Caco-2 (cell line): ENCODE results near the gene TDRD9. TPM values are rescaled to one million over a fixed set of nuclear protein-coding genes. Genes with fewer than 3 reads are reported as not detected.

Experiments
- BruUV-seq: library from RNA; stranded (reverse); fragments of 400-500 nt; replicated peaks from 2 replicates; lab custom pipeline; 2021; lab: Mats Ljungman, UMichigan
- CTCF ChIA-PET: fragments of 300-600 bp; sonication (Branson Sonifier 250); formaldehyde crosslinking; loops from one replicate; lab custom pipeline; 2022; ENCODE audit warnings: antibody characterized with exemption; lab: Charles Lee
- POLR2A ChIA-PET: fragments of 300-600 bp; sonication (Branson Sonifier 250); formaldehyde crosslinking; loops from one replicate; lab custom pipeline; 2022; ENCODE audit warnings: antibody characterized with exemption; lab: Charles Lee
- DNase-seq, 2 experiments: peaks; one replicate each; pipeline versions ENCODE4 v3.0.0 to v3.0.0-alpha.2; 2020 to 2022
- H3K27me3 ChIP-seq: replicated peaks from 2 replicates; pipeline ENCODE4 v1.6.0; 2011; ENCODE audit warnings: low read length; ENCODE audit not compliant: control insufficient read depth, insufficient read depth
- H3K36me3 ChIP-seq: 2 replicates; pipeline ENCODE4 v1.5.1; 2011; ENCODE audit warnings: low read length; ENCODE audit not compliant: control insufficient read depth, insufficient read depth
- H3K4me1 ChIP-seq: fragments of 250-450 bp; sonication (Bioruptor Pico); 2 replicates; pipeline ENCODE4 v1.5.1; 2020; ENCODE audit warnings: mild to moderate bottlenecking
- H3K4me3 ChIP-seq: 2 replicates; pipeline ENCODE4 v1.5.1; 2011; ENCODE audit warnings: low read depth, mild to moderate bottlenecking, control low read depth, low read length
- H3K9me3 ChIP-seq: fragments of 250-450 bp; sonication (Bioruptor Pico); 2 replicates; pipeline ENCODE4 v1.5.1; 2020; ENCODE audit warnings: mild to moderate bottlenecking, moderate library complexity
- H3K27ac Mint-ChIP-seq: one replicate; pipeline ENCODE4 v1.8.0; 2022; ENCODE audit warnings: mixed read lengths; ENCODE audit not compliant: unreplicated experiment
- H3K27me3 Mint-ChIP-seq: one replicate; pipeline ENCODE4 v1.8.0; 2022; ENCODE audit warnings: mixed read lengths; ENCODE audit not compliant: insufficient read depth, unreplicated experiment
- H3K36me3 Mint-ChIP-seq: one replicate; pipeline ENCODE4 v1.8.0; 2022; ENCODE audit warnings: mild to moderate bottlenecking, mixed read lengths; ENCODE audit not compliant: insufficient read depth, unreplicated experiment
- H3K4me1 Mint-ChIP-seq: one replicate; pipeline ENCODE4 v1.8.0; 2022; ENCODE audit warnings: low read depth, mixed read lengths; ENCODE audit not compliant: unreplicated experiment
- H3K4me3 Mint-ChIP-seq: one replicate; pipeline ENCODE4 v1.8.0; 2022; ENCODE audit warnings: mild to moderate bottlenecking, moderate library complexity, mixed read lengths; ENCODE audit not compliant: unreplicated experiment
- H3K9me3 Mint-ChIP-seq: one replicate; pipeline ENCODE4 v1.8.0; 2022; ENCODE audit warnings: mixed read lengths; ENCODE audit not compliant: unreplicated experiment
- CTCF ChIP-seq, 2 experiments: fragments of 200-600 bp in 1 of 2; IDR thresholded peaks; 1 replicate in 1 of 2; 2 replicates in 1 of 2; pipeline versions ENCODE4 v1.5.1 to v1.8.0; 2011 to 2022; ENCODE audit warnings: antibody characterized with exemption in 1 of 2, control low read depth in 1 of 2, inconsistent platforms in 1 of 2, low read depth in 1 of 2, low read length in 1 of 2, mild to moderate bottlenecking in 1 of 2, moderate library complexity in 1 of 2; ENCODE audit not compliant: insufficient read depth in 1 of 2, severe bottlenecking in 1 of 2, unreplicated experiment in 1 of 2
- intact Hi-C: fragments of 100-400 bp; cut with micrococcal nuclease; formaldehyde crosslinking; loops from one replicate; pipeline ENCODE4 v1.10.0; 2022; ENCODE audit not compliant: unreplicated experiment
- total RNA-seq: library from RNA; stranded (reverse); gene quantifications from 2 replicates; pipeline ENCODE4 v1.2.3, GENCODE V29; 2022

Gene TDRD9
- total RNA-seq, 1 experiment from 2014 or later = not detected

DNA sequence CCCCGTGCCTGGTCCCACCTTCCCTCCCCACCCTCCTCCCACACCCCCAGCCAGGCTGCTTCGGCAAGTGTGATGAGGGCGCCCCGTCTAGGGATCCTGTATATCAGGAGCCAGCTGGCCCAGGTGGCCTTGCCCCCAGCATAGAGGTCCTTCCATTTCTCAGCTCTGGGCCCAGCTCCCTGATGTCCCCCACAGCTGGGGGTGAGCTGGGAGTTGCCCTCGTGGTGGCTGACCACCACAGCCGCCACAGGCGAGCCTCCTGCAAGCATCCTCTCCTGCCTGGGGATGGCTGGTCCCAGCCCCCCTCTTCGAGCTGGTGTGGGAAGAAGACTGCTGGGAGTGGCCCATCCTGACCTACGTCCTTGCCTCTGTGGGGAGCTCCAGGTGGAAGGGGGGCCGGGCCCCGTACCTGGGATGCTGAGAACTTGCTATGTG, 164.7 kb downstream of the TDRD9 start:
- Mint-ChIP-seq H3K4me3 (no peak overlapping the region), H3K27me3 (peaks cover 3% of the 10 kb centered on the region), H3K27ac (no peak overlapping the region), H3K36me3 (peaks cover 6% of the 10 kb centered on the region), H3K4me1 (no peaks in the 10 kb centered on the region), H3K9me3 (no peaks in the 10 kb centered on the region)
- POLR2A ChIA-PET = no interaction called here
- CTCF ChIA-PET = interaction anchor here (0.6 to 1.4 kb wide), 2 partner anchors 15 to 1284 kb away, joined by 5 to 6 read pairs; no protein-coding TSS in a partner anchor
- no peaks in the 10 kb centered on the region for H3K9me3 ChIP-seq
- no peak for DNase-seq
- no peaks in the 10 kb centered on the region for H3K4me1 ChIP-seq
- no peak overlapping the region for H3K4me3 ChIP-seq
- no peaks in the 10 kb centered on the region for H3K36me3 ChIP-seq
- no peaks in the 10 kb centered on the region for H3K27me3 ChIP-seq
- no TSS peak for BruUV-seq
- TF ChIP-seq CTCF (IDR thresholded peaks at IDR 0.05; ENCODE audit: insufficient read depth in 1 of 2, low read depth in 1 of 2, low read length in 1 of 2, severe bottlenecking in 1 of 2, unreplicated experiment in 1 of 2) = no peak
- intact Hi-C loops = no loop called here

DNA sequence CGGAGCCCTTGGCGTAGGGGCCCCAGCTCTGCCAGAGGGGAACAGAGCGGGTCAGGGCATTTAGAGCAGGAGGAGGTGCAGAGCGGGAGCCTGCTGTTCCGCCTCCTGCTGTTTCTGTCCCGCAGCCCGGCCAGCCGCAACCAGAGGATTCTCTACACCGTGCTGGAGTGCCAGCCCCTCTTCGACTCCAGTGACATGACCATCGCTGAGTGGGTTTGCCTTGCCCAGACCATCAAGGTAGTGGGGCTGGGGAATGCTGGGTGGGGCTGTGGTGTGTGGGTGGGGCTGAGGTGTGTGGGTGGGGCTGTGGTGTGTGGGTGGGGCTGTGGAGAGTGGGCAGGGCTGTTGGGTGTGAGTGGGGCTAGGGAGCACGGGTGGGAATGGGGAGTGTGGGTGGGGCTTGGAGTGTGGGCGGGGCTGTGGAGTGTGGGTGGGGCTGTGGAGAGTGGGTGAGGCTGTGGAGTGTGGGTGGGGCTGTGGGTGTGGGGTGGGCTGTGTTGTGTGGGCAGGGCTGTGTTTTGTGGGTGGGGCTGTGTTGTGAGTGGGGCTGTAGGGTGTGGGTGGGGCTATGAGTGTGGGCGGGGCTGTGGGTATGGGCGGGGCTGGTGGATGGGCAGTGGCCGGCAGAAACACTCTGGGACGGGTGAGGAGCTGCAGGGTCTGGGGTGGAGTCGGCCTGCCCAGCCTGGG, 165.3 kb downstream of the TDRD9 start:
- Mint-ChIP-seq H3K27me3 (peaks cover 3% of the 10 kb centered on the region), H3K36me3 (peaks cover 6% of the 10 kb centered on the region), H3K4me3 (no peak overlapping the region), H3K9me3 (no peaks in the 10 kb centered on the region), H3K27ac (no peak overlapping the region), H3K4me1 (no peaks in the 10 kb centered on the region)
- no peak overlapping the region for H3K4me3 ChIP-seq
- intact Hi-C loops = loop anchor here (1.0 kb wide), 1 partner anchor 38 kb away; no protein-coding TSS in a partner anchor
- no peaks in the 10 kb centered on the region for H3K36me3 ChIP-seq
- H3K9me3 ChIP-seq = no peaks in the 10 kb centered on the region
- no peak for DNase-seq
- BruUV-seq = no TSS peak
- H3K27me3 ChIP-seq = no peaks in the 10 kb centered on the region
- TF ChIP-seq CTCF (IDR thresholded peaks at IDR 0.05; ENCODE audit: insufficient read depth in 1 of 2, low read depth in 1 of 2, low read length in 1 of 2, severe bottlenecking in 1 of 2, unreplicated experiment in 1 of 2) = no peak
- ChIA-PET POLR2A (no interaction called here), CTCF (interaction anchor here (0.6 to 1.4 kb wide), 4 partner anchors 9 to 1284 kb away, joined by 3 to 6 read pairs (median 4); no protein-coding TSS in a partner anchor)
- no peaks in the 10 kb centered on the region for H3K4me1 ChIP-seq

DNA sequence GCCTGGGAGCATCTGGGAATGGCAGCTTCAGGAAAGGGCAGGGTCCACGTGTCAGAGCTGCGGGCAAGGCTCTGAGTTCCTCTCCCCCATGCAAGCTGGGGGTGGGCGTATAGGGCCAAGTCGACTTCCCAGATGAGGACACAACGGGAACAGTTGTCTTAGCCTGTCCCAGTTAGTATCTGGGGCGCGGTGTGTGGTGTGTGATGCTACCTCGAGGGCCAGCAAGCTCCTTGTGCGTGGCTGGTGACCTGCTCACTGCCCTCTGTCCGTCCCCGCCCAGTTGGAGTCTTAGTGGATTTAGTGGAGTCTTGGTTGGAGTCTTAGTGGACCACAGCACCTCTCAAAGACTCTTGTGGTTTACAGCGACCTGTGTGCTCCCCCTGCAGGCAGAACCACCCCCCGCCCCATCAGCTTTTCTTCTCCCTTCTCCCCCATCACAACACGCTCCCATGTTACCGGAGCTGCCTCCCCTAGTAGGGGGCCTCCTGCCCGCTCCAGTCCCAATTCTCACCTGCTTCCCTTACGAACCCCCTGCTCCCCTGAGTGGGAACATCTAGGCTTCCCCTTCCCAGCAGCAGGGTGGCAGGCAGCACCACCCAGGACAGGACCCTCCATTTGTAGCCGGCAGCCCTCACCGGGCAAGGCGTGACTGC, 165.9 kb downstream of the TDRD9 start:
- H3K27ac Mint-ChIP-seq = no peak overlapping the region
- intact Hi-C loops = loop anchor here (1.0 kb wide), 1 partner anchor 37 kb away; no protein-coding TSS in a partner anchor
- no peak overlapping the region for H3K4me3 Mint-ChIP-seq
- peaks cover 6% of the 10 kb centered on the region for H3K36me3 Mint-ChIP-seq
- TF ChIP-seq CTCF (IDR thresholded peaks at IDR 0.05; ENCODE audit: insufficient read depth in 1 of 2, low read depth in 1 of 2, low read length in 1 of 2, severe bottlenecking in 1 of 2, unreplicated experiment in 1 of 2) = no peak
- peaks cover 3% of the 10 kb centered on the region for H3K27me3 Mint-ChIP-seq
- no peaks in the 10 kb centered on the region for H3K4me1 ChIP-seq
- no peak for DNase-seq
- no peaks in the 10 kb centered on the region for H3K27me3 ChIP-seq
- ChIA-PET CTCF (interaction anchor here (0.6 to 0.9 kb wide), 3 partner anchors 10 to 36 kb away, joined by 3 read pairs; no protein-coding TSS in a partner anchor), POLR2A (no interaction called here)
- H3K9me3 Mint-ChIP-seq = no peaks in the 10 kb centered on the region
- BruUV-seq = no TSS peak
- H3K36me3 ChIP-seq = no peaks in the 10 kb centered on the region
- H3K9me3 ChIP-seq = no peaks in the 10 kb centered on the region
- H3K4me1 Mint-ChIP-seq = no peaks in the 10 kb centered on the region
- H3K4me3 ChIP-seq = no peak overlapping the region
